ENCODE measurements around the gene SESN2. TPM values are rescaled to one million over a fixed set of nuclear protein-coding genes. Genes with fewer than 3 reads are reported as not detected.

Gene SESN2
- total RNA-seq, 2 donors from 2014 or later, result 12.3 to 15.2 TPM

DNA sequence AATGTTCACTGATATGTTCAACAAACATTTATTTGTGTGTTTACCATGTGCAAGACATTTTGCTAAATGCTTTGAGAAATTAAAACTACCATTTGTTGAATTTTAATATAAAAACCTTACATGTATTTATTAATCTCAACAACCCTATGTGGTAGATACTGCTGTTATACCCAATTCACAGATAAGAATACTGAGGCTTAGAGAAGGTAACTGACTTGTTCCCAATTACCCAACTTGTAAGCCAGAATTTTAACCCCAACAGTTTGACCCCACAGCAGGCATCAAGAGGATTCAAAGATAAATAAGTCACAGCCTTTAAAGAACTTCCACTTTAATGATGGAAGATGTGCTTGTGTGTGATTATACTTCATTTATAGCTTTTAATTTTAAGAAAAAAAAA is 30.2 kb upstream of the SESN2 start:
- H3K4me3 Mint-ChIP-seq, result no peak overlapping the region
- Histone ChIP-seq H3K4me3 (ENCODE audit: low read length) (no peak overlapping the region), H3K27ac (ENCODE audit: low read depth, low read length) (no peak overlapping the region), H3K36me3 (ENCODE audit: control insufficient read depth, insufficient read depth, low read length) (peaks cover 53% of the 10 kb centered on the region), H3K27me3 (ENCODE audit: control insufficient read depth, insufficient read depth, low read length, poor library complexity, severe bottlenecking) (no peaks in the 10 kb centered on the region), H3K4me1 (ENCODE audit: control insufficient read depth, insufficient read depth, low read length) (no peaks in the 10 kb centered on the region), H3K9ac (ENCODE audit: extremely low read depth, low read length, poor library complexity, severe bottlenecking) (no peak overlapping the region), H3K9me3 (ENCODE audit: control insufficient read depth, low read length) (no peaks in the 10 kb centered on the region)
- H3K4me1 Mint-ChIP-seq, result peaks cover 4% of the 10 kb centered on the region
- H3K27me3 Mint-ChIP-seq (ENCODE audit: insufficient read depth), result no peaks in the 10 kb centered on the region
- no peak overlapping the region for H3K27ac Mint-ChIP-seq
- H3K36me3 Mint-ChIP-seq (ENCODE audit: low read depth), result peaks cover 44% of the 10 kb centered on the region
- H3K9me3 Mint-ChIP-seq, result no peaks in the 10 kb centered on the region
- TF ChIP-seq, protein P1, sequence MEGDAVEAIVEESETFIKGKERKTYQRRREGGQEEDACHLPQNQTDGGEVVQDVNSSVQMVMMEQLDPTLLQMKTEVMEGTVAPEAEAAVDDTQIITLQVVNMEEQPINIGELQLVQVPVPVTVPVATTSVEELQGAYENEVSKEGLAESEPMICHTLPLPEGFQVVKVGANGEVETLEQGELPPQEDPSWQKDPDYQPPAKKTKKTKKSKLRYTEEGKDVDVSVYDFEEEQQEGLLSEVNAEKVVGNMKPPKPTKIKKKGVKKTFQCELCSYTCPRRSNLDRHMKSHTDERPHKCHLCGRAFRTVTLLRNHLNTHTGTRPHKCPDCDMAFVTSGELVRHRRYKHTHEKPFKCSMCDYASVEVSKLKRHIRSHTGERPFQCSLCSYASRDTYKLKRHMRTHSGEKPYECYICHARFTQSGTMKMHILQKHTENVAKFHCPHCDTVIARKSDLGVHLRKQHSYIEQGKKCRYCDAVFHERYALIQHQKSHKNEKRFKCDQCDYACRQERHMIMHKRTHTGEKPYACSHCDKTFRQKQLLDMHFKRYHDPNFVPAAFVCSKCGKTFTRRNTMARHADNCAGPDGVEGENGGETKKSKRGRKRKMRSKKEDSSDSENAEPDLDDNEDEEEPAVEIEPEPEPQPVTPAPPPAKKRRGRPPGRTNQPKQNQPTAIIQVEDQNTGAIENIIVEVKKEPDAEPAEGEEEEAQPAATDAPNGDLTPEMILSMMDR (conservative IDR thresholded peaks at IDR 0.05), result no peak
- no peak for DNase-seq

DNA sequence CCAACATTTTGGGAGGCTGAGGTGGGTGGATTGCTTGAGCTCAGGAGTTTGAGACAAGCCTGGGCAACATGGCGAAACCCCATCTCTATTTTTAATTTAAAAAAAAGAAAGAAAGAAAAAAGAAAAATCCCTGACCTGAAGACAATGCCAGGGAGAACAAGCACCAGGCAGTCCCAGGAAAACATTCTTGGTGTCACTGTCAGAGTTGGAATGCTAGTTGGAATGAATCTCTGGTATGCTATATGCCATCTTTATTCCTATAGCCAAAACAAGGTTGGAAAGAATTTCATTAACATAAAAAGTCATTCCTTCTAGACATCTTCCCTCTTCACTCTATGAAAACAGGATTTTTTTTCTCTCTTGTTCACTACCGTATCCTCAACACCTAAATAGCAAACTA is 29.3 kb upstream of the SESN2 start:
- 100% methylated on average over 2 of the region's 2 CpGs; no CpG with 5 or more reads in 1 of the 2 experiments for WGBS, 2 experiments (ENCODE audit: insufficient coverage in 1 of 2, insufficient read length in 1 of 2)
- TF ChIP-seq, protein P1 (conservative IDR thresholded peaks at IDR 0.05), result no peak
- Mint-ChIP-seq H3K9me3 (no peaks in the 10 kb centered on the region), H3K27me3 (ENCODE audit: insufficient read depth) (no peaks in the 10 kb centered on the region), H3K27ac (no peak overlapping the region), H3K36me3 (ENCODE audit: low read depth) (peaks cover 39% of the 10 kb centered on the region), H3K4me3 (no peak overlapping the region), H3K4me1 (peaks cover 4% of the 10 kb centered on the region)
- Histone ChIP-seq H3K27ac (ENCODE audit: low read depth, low read length) (no peak overlapping the region), H3K9me3 (ENCODE audit: control insufficient read depth, low read length) (no peaks in the 10 kb centered on the region), H3K9ac (ENCODE audit: extremely low read depth, low read length, poor library complexity, severe bottlenecking) (no peak overlapping the region), H3K4me1 (ENCODE audit: control insufficient read depth, insufficient read depth, low read length) (no peaks in the 10 kb centered on the region), H3K36me3 (ENCODE audit: control insufficient read depth, insufficient read depth, low read length) (peaks cover 45% of the 10 kb centered on the region), H3K27me3 (ENCODE audit: control insufficient read depth, insufficient read depth, low read length, poor library complexity, severe bottlenecking) (no peaks in the 10 kb centered on the region), H3K4me3 (ENCODE audit: low read length) (no peak overlapping the region)
- DNase-seq, result no peak

DNA sequence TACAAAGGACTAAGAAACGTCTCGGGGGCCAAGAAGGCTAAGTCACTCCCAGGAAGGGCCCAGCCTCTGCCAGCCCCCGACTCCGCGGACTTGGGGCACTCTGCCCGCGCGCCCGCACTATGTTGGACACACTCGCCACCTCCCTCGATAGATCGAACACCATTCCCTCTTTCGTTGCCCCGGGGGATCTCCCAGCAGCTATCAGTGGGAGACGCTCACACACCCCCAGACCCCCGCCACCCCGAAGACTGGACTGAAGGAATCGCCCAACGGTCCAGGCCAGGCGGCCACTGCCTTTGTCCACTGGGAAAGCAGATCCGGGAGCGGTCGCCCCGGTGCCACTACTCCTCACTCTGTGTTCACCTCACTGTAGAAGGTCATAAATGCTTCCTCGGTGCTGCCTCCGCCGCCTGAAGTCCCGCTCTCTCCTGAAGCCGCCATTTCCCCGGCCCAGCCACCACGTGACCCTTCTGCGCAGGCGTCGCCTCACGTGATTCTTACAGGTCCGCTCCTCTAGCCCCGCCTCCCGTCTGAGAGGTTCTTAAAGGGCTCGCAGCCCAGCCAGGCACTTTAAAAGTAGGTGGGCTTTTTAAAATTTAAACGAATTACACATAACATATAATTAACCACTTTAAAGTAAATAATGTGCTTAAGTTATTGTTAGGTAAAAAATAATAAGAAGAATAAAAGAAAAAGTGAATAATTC is 26.6 kb upstream of the SESN2 start, which contains the start of gene DNAJC8:
Gene DNAJC8 (minus strand): TSS at position 472 of the 706 bp plus-strand sequence. CDS start 31 bp downstream, at position 441.
- WGBS, 2 experiments (ENCODE audit: insufficient coverage in 1 of 2, insufficient read length in 1 of 2), result 0% methylated on average over 20 to 38 of the region's 40 CpGs
- peak within 1 kb of the TSS; percentile 40 for H3K27ac ChIP-seq (ENCODE audit: low read depth, low read length)

More for the DNA sequence above, 26.6 kb upstream of the SESN2 start, which contains the start of gene DNAJC8:
- DNase-seq, result peak; percentile 97
- H3K4me1 Mint-ChIP-seq, result peaks cover 4% of the 10 kb centered on the region
- no peaks in the 10 kb centered on the region for H3K27me3 Mint-ChIP-seq (ENCODE audit: insufficient read depth)
- Histone ChIP-seq H3K4me3 (ENCODE audit: low read length) (peak within 1 kb of the TSS; percentile 93), H3K27me3 (ENCODE audit: control insufficient read depth, insufficient read depth, low read length, poor library complexity, severe bottlenecking) (no peaks in the 10 kb centered on the region), H3K9me3 (ENCODE audit: control insufficient read depth, low read length) (no peaks in the 10 kb centered on the region), H3K36me3 (ENCODE audit: control insufficient read depth, insufficient read depth, low read length) (peaks cover 23% of the 10 kb centered on the region), H3K9ac (ENCODE audit: extremely low read depth, low read length, poor library complexity, severe bottlenecking) (peak within 1 kb of the TSS; percentile 95), H3K4me1 (ENCODE audit: control insufficient read depth, insufficient read depth, low read length) (no peaks in the 10 kb centered on the region)
- no peaks in the 10 kb centered on the region for H3K9me3 Mint-ChIP-seq
- H3K36me3 Mint-ChIP-seq (ENCODE audit: low read depth), result peaks cover 20% of the 10 kb centered on the region
- TF ChIP-seq, protein P1 (conservative IDR thresholded peaks at IDR 0.05), result no peak
- H3K4me3 Mint-ChIP-seq, result peak within 1 kb of the TSS; percentile 99
- H3K27ac Mint-ChIP-seq, result peak within 1 kb of the TSS; percentile 99

Data from endodermal cell (in vitro differentiated cells).